GM04503 (cell line): ENCODE measurements around the gene SPSB1.

Experiments
- DNase-seq: peaks from one replicate; pipeline ENCODE4 v3.0.0-alpha.2; 2012; ENCODE audit warnings: low read depth

Gene SPSB1

GRCh38 chr1:9292361-9293240 is at the start of gene SPSB1:
TSS of gene SPSB1 (plus strand) at chr1:9292894. CDS start at chr1:9355892, 62,998 bp downstream.
- no peak for DNase-seq

DNA sequence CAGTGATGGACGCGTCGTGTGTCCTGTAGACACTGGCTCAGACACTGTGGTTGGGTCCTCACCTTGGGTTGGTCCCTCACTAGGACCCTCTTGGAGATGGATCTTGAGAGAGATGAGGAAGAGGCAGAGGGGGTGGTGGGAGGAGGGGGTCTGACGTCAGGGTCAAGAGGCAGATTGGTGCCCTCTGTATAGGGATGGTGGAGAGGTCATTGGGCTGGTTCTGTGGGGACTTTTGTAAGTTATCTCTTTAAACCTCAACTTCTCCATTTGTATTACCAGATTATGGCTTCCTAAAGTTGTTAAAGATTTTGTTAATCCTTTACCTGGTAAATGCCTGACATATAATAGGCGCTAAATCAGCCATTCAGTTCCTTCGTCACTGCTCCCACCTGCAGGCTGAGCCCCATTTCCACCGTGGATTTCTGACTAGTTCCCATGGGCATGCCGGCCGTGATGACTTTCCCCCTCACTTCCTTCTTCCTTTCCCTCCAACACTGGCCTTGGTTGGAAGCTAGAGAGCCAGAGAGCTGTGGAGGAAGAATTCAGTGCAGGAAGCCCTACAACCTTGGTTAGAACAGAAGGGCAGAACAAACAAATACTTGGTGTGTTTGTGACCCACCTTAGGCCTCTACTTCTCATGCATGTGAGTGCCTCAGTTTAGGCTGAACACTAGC is 49.5 kb upstream of the SPSB1 start:
- DNase-seq: no peak

DNA sequence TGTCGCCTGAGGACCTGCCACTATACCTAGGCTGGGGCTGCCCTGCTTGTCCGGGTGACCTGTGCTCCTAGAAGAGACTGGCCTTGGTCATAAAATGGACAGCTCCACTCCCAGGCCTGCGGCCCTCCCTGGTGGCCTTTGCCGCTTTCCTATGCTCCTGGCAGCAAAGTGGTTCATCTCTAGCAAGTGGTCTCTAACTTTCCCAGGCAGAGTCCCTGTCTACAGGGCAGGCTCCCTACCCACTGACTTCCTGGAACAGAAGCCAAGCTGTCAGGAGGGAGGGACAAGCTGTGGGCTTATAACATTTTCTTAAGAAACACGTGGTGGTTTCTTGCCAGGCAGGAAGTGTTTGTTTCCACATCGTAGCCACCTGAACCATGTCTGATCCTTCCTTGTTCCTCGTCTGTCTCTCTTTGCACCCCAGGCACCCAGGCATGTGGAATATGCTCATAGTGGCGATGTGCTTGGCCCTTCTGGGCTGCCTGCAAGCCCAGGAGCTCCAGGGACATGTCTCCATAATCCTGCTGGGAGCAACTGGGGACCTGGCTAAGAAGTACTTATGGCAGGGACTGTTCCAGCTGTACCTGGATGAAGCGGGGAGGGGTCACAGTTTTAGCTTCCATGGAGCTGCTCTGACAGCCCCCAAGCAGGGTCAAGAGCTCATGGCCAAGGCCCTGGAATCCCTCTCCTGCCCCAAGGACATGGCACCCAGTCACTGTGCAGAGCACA is 48.0 kb upstream of the SPSB1 start:
- no peak for DNase-seq

DNA sequence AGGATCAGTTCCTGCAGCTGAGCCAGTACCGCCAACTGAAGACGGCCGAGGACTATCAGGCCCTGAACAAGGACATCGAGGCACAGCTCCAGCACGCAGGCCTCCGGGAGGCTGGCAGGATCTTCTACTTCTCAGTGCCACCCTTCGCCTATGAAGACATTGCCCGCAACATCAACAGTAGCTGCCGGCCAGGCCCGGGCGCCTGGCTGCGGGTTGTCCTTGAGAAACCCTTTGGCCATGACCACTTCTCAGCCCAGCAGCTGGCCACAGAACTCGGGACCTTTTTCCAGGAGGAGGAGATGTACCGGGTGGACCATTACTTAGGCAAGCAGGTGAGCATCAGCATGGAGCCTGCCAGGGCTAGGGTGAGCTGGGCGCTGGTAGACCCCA is 47.5 kb upstream of the SPSB1 start:
- no peak for DNase-seq

DNA sequence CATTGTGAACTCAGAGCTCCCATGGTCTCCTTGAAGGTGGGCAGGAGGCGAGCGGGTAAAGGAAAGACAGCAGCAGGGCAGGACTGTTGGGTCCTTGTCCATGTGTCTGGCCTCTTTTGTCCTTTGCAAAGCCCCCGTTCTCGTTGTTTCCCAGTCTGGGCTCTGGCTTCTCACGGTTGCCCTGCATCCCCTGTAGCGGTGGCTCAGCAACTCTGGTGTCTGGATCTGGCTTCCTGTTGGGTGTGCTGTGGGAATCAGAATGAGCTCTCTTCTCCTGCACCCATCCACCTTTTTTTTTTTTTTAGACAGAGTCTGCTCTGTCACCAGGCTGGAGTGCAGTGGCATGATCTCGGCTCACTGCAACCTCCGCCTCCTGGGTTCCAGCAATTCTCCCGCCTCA is 47.0 kb upstream of the SPSB1 start:
- no peak for DNase-seq

- DNase-seq: no peak
Observed at GRCh38 chr1:9246215-9246614, 46.5 kb upstream of the SPSB1 start.

DNA sequence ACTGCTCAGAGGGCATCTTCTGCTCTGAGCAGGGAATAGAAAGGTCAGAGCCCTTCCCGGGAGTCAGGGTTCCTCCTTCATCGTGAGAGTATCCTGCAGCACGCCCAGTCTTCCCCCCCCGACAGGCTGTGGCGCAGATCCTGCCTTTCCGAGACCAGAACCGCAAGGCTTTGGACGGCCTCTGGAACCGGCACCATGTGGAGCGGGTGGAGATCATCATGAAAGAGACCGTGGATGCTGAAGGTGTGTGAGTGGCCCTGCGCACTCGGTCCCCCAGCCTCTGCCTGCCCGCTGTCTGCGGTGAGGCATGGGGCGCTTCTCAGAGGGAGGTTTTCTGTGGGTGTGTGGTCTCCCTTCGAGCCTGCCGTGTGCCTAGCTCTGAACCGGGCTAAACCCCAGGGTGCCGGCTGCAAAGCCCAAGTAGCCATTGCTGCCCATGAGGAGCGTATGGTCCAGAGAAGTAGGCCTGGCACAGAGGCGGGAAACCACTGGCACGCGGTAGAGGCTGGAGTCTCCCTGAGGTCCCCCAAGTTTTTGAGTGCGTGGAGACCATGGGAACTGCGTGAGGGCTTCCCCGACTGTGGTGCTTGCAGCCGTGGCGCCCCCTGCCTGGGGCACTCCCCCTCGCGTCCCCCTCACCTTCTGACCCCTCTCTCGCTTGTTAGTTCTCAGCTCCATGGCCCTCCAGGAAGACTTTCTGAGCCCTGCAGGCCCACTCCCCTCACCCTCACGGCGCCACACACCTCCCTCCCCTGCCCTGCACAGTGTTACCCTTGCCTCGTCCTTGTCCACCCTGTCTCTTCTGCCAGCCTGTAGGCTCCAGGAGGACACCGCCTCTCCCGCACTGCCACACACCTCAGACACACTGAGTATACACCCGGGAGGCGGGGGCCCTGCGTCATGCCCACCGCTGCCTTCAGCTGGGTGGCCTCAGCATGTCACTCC is 45.6 kb upstream of the SPSB1 start:
- DNase-seq: no peak

DNA sequence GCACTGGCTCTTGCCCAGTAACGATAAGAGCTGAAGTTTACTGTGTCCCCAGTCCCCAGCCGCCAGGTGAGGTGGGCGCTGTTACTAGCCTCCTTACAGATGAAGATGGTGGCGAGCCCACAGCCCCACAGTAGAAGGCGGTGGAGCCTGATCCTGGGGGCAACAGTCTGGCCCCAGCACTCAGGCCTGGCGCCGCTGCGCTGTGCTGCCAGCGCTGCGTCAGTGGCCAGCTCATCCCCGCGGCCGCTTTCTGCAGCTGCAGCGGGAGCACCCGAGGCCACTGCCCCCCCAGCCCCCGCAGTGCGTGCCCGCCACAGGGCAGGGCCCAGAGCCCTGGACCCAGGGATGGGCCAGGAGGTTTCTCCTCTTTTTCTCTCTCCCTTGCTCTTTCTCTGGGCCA is 44.8 kb upstream of the SPSB1 start:
- DNase-seq: no peak

DNA sequence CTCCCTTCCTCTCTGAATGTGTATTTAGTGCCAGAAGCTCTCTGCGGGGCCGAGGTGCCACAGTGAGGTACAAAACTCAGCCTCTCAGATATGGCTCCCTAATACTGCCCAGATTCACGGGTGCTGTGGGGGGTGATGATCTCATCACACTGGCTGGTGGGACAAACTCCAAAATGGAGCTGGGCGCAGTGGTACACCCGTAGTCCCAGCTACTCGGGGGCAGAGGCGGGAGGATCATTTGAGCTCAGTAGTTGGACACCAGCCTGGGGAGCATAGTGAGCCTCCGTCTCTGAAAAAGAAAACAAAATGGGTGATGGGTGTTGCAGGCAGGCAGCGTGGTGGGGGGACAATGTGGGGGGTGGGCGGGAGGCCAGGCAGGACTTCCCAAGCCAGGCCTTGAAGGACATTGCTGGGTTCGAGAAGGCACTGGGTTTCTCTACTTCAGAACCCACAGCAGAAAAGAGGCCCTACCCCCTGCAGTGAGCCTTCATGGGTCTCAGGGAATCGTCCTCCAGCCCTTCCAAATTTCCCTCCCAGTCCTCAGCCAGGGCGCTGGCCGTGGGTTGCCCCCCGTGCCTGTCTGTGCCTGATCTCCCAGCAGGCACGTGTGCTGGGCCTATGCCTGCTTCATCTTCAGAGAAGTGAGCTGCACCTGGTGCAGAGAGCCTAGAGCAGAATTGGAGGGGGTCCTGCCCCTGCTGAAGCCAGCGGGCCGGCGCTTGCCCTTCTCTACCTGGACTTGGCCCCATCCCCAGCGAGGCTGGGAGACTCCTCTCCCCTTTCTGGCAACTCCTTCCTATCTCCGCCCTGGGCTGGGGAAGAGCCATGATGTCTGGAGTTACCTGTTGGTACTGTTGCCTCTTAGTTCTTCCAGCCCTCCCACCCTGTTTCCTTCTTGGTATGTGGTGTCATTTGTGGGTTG is 44.1 kb upstream of the SPSB1 start:
- no peak for DNase-seq

DNA sequence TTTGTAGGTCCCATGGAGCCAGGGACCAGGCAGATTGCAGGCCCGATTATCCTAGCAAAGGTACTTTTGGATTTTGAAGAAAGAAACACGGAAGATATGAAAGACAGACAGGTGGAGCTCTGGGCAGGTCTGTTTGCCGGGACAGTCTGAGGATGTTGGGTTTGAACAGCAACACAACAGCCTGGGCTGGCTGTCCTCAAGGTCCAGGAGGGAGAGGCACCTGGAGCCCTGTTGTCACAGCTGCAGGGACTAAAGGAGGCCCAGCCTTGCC is 43.5 kb upstream of the SPSB1 start:
- DNase-seq: no peak

- DNase-seq: no peak
Observed at GRCh38 chr1:9249534-9250410, 42.9 kb upstream of the SPSB1 start.

- no peak for DNase-seq
Observed at GRCh38 chr1:9250411-9251381, 42.0 kb upstream of the SPSB1 start.

DNA sequence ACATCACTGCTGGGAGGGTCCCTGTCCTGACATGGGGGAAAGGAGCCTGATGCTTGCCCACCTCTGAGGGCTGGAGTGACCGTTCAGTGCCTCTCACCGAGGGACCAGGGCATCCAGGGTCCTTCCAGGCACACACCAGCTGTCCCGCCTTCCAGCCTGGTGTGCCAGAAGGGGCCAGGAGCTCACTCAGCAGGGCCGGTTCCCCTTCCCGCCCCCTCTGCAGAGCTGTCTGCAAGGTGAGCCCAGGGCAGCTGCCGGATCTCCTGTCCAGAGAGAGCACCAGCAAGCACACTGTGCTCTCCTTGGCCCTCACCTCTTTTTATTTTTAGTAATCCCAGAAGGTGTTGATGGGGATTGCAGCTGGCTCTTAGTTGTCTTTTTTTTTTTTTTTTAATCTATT is 41.2 kb upstream of the SPSB1 start:
- no peak for DNase-seq

GRCh38 chr1:9253004-9253403 is 39.7 kb upstream of the SPSB1 start:
- no peak for DNase-seq

GRCh38 chr1:9253453-9254105 is 39.1 kb upstream of the SPSB1 start:
- DNase-seq: no peak

DNA sequence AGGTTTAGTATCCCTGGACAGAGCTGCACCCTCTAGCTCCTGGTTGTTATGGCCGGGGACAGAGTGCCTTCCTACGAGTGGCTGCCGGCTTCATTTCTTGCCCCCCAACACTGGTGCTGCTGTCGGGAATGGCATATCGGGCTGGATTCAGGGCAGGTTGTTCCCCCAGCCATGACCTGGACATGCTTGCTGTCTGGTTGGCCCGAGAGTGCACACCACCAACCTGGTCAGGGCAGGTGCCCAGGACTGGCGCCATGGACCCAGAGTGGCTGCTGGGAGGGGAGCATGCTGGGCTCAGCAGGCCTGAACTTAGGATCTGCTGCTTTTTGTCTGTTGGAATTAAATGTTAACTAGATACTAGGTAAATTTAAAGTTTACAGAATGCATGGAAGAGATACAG is 36.4 kb upstream of the SPSB1 start:
- no peak for DNase-seq

DNA sequence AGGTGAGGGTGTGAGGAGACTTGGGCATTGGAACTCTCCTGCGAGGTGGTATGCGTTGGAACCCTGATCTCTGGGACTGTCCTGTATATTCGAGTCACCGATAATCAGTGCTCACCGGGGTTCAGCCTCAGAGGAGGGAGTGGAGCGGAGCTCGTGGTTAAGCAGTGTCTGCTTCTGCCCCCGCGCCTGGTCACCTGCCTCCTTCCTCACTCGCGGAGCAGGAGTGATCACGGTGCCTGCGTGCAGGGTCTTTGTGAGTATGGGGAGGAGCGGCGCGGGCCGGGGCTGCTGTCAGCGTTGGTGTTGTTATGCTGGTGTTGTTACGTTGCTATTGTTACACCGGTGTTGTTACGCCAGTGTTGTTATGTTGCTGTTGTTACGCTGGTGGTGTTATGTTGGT is 34.8 kb upstream of the SPSB1 start:
- no peak for DNase-seq

DNA sequence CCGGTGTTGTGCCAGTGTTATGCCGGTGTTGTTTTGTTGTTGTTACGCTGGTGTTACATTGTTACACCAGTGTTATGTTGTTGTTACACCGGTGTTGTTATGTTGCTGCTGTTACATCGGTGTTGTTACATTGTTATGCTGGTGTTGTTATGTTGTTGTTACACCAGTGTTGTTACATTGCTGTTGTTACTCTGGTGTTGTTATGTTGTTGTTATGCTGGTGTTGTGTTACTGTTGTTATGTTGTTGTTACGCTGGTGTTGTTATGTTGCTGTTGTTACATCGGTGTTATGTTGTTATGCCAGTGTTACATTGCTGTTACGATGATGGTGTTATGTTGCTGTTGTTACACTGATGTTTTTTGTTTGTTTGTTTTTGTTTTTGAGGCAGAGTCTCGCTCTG is 34.1 kb upstream of the SPSB1 start:
- no peak for DNase-seq
